OCI-LY3 (cell line): Measurements from ENCODE around the gene SPIRE1.
"Not testable (repeated sequence)": the region's sequence is repeated elsewhere in the genome, so short reads cannot be mapped to it uniquely, and the experiment has no call there.

Experiments used
- H2AFZ ChIP-seq: fragments of 200-600, 300-600 bp; shearing (Covaris generic); 2 replicates; pipeline ENCODE4 v1.6.0; 2014; ENCODE audit warnings: antibody characterized with exemption, low read depth, low read length
- H3K27ac ChIP-seq: fragments of 200-600, 300-600 bp; sonication (generic); 2 replicates; pipeline ENCODE4 v1.5.1; 2014; ENCODE audit warnings: mild to moderate bottlenecking, low read length, moderate library complexity, mixed read lengths
- H3K27me3 ChIP-seq: fragments of 200-600, 300-600 bp; sonication (generic); 2 replicates; pipeline ENCODE4 v1.6.1; 2014; ENCODE audit warnings: low read depth, low read length, mixed read lengths
- H3K36me3 ChIP-seq: fragments of 200-600, 300-600 bp; sonication (generic); replicated peaks from 2 replicates; pipeline ENCODE3; 2014; ENCODE audit warnings: low read depth, low read length, mixed read lengths
- H3K4me1 ChIP-seq: fragments of 300-600, 200-600 bp; sonication (generic); 2 replicates; pipeline ENCODE4 v1.6.1; 2014; ENCODE audit warnings: low read length, mixed read lengths
- H3K4me2 ChIP-seq: fragments of 200-600, 300-600 bp; sonication (generic); 2 replicates; pipeline ENCODE4 v1.6.1; 2014; ENCODE audit warnings: low read length, mixed read lengths
- H3K4me3 ChIP-seq: fragments of 300-600, 200-600 bp; sonication (generic); 2 replicates; pipeline ENCODE4 v1.5.1; 2014; ENCODE audit warnings: antibody characterized with exemption, mild to moderate bottlenecking, low read length, moderate library complexity
- H3K79me2 ChIP-seq: fragments of 300-600, 200-600 bp; shearing (Covaris generic); 2 replicates; pipeline ENCODE4 v1.6.1; 2014; ENCODE audit warnings: mild to moderate bottlenecking, low read length, mixed read lengths
- H3K9ac ChIP-seq: fragments of 300-600, 200-600 bp; shearing (Covaris generic); 2 replicates; pipeline ENCODE4 v1.6.0; 2014; ENCODE audit warnings: mild to moderate bottlenecking, low read length, moderate library complexity
- H3K9me3 ChIP-seq: fragments of 200-600, 300-600 bp; shearing (Covaris generic); 2 replicates; pipeline ENCODE4 v1.6.1; 2014; ENCODE audit warnings: low read length, mixed read lengths; ENCODE audit not compliant: insufficient read depth
- H4K20me1 ChIP-seq: fragments of 200-600, 300-600 bp; sonication (generic); 2 replicates; pipeline ENCODE4 v1.6.1; 2016; ENCODE audit warnings: low read length, mixed read lengths; ENCODE audit not compliant: insufficient read depth
- CTCF ChIP-seq: fragments of 200-600, 300-600 bp; sonication (generic); IDR thresholded peaks from 2 replicates; pipeline ENCODE4 v1.5.1; 2014; ENCODE audit warnings: antibody characterized with exemption, low read length, low read depth
- EZH2phosphoT487 ChIP-seq: fragments of 200-600 bp; shearing (Covaris generic); IDR thresholded peaks from 2 replicates; pipeline ENCODE4 v1.6.1; 2018; ENCODE audit warnings: antibody characterized with exemption, mixed run types, low read depth

The SPIRE1 gene

GRCh38 chr18:12564378-12564777 is 93.5 kb downstream of the SPIRE1 start:
- no peaks in the 10 kb centered on the region for H3K4me1 ChIP-seq
- H3K27me3 ChIP-seq, result no peaks in the 10 kb centered on the region
- TF ChIP-seq CTCF, result no peak
- TF ChIP-seq EZH2phosphoT487, result no peak
- no peak overlapping the region for H3K4me2 ChIP-seq
- H3K27ac ChIP-seq, result no peak overlapping the region
- H3K9ac ChIP-seq, result no peak overlapping the region
- H2AFZ ChIP-seq, result no peak overlapping the region
- H3K79me2 ChIP-seq, result no peaks in the 10 kb centered on the region
- H3K36me3 ChIP-seq, result no peaks in the 10 kb centered on the region
- H4K20me1 ChIP-seq, result no peaks in the 10 kb centered on the region
- H3K9me3 ChIP-seq, result peaks cover 5% of the 10 kb centered on the region; the same call in 1 of the 2 replicates
- no peak overlapping the region for H3K4me3 ChIP-seq

GRCh38 chr18:12560600-12560999 is 97.3 kb downstream of the SPIRE1 start:
- H3K9me3 ChIP-seq, result peaks cover 13% of the 10 kb centered on the region; the same call in 1 of the 2 replicates
- not testable (repeated sequence) for H3K27me3 ChIP-seq, H3K36me3 ChIP-seq, H3K27ac ChIP-seq, H4K20me1 ChIP-seq, H3K9ac ChIP-seq, H3K4me3 ChIP-seq, H2AFZ ChIP-seq, H3K4me1 ChIP-seq, H3K4me2 ChIP-seq, H3K79me2 ChIP-seq

- Histone ChIP-seq H3K9me3 (peaks cover 22% of the 10 kb centered on the region; the same call in 1 of the 2 replicates), H3K4me2 (no peak overlapping the region), H3K4me3 (no peak overlapping the region), H4K20me1 (no peaks in the 10 kb centered on the region), H2AFZ (no peak overlapping the region), H3K36me3 (peaks cover 8% of the 10 kb centered on the region), H3K27ac (no peak overlapping the region), H3K4me1 (no peaks in the 10 kb centered on the region), H3K27me3 (no peaks in the 10 kb centered on the region), H3K9ac (no peak overlapping the region), H3K79me2 (no peaks in the 10 kb centered on the region)
- TF ChIP-seq EZH2phosphoT487 (no peak), CTCF (no peak)
Observed at GRCh38 chr18:12559319-12559718, 98.6 kb downstream of the SPIRE1 start.

GRCh38 chr18:12556946-12557806 is 100.7 kb downstream of the SPIRE1 start:
- no peaks in the 10 kb centered on the region for H3K79me2 ChIP-seq
- H3K27me3 ChIP-seq, result no peaks in the 10 kb centered on the region
- no peaks in the 10 kb centered on the region for H4K20me1 ChIP-seq
- no peak overlapping the region for H3K27ac ChIP-seq
- no peak overlapping the region for H3K4me2 ChIP-seq
- H3K4me3 ChIP-seq, result no peak overlapping the region
- no peak overlapping the region for H3K9ac ChIP-seq
- H2AFZ ChIP-seq, result no peak overlapping the region
- H3K36me3 ChIP-seq, result peaks cover 9% of the 10 kb centered on the region
- peaks cover 16% of the 10 kb centered on the region for H3K4me1 ChIP-seq
- peaks cover 24% of the 10 kb centered on the region; the same call in 1 of the 2 replicates for H3K9me3 ChIP-seq
- TF ChIP-seq CTCF, result no peak
- TF ChIP-seq EZH2phosphoT487, result no peak
